GM21717 (cell line): ENCODE results near the gene LHFPL3.

ENCODE experiments used
- ATAC-seq: cut with Tn5 transposase; IDR thresholded peaks from one replicate; pipeline ENCODE4 v1.9.1; 2021; ENCODE audit warnings: mild to moderate bottlenecking, moderate library complexity; ENCODE audit not compliant: unreplicated experiment

LHFPL3 gene

DNA sequence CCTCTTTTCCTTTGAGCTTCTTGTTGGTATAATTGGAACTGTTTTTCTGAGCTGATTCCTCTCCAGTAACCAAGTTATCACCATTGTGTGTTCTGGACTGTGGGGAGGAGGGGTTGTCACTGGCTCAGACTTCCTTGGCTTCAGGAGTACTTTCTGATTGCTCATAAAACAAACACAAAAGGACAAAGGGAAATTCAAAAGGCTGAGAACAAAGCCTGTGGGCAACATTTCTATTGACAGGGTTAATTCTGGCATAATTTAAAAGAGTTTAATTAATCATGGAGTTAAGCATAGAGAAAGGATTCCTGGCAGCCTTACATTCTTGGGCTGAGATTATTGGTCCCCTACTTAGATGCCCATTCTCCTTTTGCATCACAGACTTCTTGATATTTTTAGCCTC is 462.7 kb downstream of the LHFPL3 start:
- ATAC-seq: no peak

DNA sequence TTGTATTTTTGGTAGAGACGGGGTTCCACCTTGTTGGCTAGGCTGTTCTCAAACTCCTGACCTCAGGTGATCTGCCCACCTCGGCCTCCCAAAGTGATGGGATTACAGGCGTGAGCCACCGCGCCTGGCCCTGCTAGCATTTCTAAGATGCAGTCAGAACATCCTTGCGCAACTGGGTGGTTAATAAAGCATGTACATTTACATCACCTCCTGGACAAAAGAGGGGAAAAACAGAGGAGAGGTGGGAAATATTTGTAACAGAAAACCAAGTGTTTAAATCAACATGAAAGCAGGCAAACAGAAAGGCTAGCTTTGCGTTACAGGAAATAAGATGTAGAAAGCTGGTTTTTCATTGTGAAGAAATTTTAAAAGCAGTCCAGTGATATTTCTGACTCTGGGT is 464.7 kb downstream of the LHFPL3 start:
- ATAC-seq: no peak

DNA sequence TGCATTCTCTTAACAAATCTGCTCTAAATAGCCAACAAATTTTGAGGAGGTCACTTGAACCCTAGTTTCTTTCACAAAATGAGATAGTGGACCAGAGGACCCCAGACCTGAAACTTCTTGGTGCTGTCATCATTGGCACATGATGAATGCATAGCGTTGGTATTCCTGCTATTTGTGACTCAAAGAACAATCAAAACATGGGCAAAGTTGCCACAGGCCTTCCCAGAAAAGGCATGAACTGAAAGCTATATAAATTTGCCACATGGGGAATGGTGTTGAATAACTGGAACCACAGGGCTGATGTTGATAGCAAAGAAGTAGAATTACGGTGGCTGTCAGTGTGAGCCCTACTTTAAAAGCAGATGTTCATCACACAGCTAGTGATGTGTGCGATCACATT is 465.8 kb downstream of the LHFPL3 start:
- ATAC-seq: no peak

DNA sequence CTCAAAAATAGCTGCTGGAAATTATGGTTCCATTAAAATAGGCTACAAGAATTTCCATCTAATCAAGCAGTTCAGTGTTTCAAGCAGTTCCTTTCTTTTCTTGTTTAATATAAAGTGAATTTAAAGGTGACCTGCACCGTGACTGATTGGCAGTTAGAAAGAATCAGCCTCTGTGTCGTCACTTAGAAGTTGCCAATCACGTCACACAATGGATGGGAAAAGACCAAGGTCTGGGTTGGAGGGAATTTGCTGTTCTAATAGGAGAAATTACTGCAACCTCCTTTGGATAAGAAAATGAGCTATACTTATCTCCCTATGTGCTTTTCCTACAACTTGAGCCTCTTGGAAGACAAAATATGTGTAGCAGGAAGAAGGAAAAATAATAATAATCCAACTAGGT is 466.2 kb downstream of the LHFPL3 start:
- no peak for ATAC-seq

DNA sequence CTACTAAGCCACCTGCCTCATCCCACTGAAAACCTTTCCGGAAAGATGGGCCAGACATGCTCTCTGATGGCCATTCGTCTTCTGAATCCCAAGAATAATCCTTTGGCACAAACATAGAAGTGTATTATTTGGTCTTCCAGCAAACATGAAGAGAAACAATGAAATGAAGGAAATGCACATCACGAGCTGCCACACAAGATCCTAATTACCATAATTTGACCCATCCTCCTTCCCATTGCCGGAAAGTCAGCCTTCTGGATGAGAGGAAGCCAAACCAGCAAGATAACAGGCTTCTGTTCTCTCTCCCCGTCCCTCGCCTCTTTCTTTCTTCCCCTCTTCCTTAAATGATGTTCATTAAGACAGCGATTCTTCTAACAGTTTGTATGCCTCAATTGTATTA is 466.7 kb downstream of the LHFPL3 start:
- ATAC-seq: no peak

DNA sequence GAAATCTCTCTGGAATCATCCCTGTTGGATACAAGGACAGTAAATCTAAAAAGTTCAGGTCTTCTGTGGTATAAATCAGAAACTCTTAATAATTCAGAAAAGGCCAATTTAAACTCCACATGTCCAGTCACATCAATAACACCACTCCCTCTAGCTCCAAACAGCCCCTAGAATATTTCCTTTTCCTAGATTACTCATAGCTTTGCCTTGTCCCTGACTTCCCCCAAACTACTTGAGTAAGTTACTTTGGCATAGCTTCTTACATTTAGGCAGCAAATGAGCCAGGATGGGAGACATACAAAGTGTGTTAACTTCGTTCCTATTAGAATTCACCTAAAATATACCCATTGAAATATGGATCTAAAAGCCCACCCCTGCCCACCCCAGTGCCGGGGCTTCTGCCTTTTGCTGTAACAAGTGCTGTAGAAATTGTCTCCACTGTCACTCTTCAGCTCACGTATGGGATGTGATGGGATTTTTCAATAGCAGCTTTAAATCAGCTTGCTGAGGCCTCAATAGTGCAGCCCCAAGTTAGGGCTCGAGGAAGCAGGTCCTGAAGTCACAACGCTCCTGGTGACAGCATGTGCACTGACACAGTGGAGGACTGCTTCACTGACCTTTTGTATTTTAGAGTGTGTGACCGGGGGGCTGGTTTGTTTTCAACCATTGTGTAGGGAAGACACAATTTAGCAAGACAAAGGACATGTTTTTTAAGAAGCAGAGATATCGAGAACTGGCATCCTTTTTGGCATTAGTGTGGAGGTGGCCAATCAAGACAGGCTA is 467.4 kb downstream of the LHFPL3 start:
- ATAC-seq: no peak

DNA sequence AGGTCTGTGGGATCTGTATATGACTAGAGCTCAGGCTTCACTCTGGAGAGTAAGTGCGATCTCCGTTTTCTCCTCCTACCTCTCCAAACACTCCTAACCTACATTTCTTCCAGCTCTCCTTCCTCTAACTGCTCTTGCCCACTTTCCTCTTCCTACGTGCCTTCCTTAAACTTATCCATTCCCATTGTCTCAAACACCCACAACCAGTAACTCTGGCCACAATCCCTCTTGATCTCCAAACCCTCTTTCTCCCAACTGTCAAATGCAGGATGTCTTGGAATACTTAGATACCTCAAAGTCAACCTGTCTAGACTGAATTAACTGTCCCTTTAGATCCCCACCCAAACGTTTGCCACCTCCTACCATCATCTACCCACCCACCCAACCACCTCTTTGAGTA is 471.9 kb downstream of the LHFPL3 start:
- ATAC-seq: no peak

DNA sequence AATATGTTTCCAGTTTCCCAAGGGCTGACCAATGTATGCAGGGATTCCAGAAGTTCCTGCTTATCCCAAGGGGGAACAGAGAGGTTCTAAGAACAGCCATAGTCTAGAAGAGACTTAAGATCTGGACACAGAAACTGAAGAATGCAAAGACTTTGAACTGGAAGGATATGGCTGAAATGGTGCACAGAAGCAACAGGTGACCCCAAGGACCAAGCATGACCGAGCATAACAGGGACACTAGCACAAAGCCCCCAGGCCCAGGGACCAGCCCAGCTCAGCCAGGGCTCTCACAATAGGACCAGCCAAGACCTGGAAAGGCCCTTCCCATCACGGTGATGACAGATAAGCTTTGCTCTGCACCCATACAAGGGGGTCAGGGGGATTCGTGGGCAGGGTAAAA is 472.6 kb downstream of the LHFPL3 start:
- no peak for ATAC-seq

DNA sequence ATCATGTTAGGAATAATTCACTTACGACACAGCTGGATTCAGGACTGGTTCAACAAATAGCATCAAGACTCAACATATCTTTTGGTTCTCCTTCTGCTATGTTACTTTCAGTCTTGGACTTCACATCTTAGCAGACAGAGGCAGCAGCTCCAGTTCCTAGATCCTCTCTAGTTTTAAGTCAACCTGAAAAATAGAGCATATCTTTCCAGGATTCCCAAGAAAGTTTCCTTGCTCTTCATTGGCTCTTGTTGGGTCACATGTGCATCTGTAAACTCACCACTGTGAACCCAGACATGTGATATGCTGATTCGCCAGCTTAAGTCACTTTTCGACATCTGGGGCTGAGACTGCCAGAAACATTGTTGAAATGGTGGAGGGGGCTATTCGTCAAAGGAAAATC is 475.5 kb downstream of the LHFPL3 start:
- no peak for ATAC-seq

DNA sequence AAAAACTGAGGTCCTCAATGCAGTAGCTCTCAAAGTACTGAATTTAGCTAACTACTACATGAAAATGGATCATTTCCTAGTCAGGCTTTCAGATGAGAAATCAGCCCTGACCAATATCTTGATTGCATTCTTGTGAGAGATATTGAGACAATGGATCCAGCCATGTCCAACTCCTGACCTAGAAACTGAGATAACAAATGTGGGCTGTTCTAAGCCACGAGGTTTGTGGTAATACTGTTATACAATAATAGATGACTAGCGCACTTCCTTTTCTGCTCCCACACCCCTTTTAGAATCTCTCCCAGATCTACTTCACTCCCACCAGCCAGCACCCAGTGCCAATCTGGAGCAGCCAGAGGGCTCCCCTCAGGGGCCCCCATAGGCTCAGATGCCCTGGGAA is 476.3 kb downstream of the LHFPL3 start:
- ATAC-seq: no peak

DNA sequence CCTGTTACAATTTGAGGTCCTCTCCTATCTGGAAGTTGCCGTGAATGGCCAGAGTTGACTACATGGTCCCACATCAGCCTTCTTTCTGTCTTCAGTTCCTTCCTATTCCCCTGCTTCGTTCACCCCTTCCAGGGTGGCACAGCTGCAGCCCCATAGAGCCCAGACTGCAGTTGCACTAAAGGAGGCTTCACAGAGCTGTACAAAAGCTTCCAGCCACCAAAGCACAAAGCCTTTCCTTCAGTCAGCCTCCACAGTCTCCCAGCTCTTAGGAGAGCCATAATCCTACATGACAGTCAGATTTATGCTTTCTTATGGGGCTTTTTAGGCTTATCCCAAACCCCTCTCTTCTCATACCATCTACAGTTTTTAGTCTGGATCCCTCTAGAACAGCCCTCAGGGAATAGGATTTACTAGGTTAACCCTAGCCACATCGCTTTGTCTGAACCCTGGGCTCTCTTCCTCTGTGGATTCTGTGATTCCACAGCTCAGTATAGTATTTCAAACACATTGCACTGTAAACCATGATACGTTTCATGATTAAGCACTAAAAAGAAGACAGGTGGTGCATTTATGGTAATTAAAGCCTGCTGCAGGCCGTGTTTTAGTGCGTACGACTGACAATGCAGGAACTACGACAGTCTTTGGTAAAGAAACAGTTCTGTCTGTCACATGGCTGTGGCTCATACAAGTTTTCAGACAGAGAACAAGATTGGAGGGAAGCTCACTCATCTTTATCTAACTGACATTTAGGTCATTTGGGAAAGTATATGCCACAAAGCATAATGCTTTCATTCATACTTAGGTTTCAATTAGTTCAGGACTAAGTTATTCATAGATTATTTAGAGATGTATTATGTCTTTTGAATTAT is 477.3 kb downstream of the LHFPL3 start:
- ATAC-seq: no peak

DNA sequence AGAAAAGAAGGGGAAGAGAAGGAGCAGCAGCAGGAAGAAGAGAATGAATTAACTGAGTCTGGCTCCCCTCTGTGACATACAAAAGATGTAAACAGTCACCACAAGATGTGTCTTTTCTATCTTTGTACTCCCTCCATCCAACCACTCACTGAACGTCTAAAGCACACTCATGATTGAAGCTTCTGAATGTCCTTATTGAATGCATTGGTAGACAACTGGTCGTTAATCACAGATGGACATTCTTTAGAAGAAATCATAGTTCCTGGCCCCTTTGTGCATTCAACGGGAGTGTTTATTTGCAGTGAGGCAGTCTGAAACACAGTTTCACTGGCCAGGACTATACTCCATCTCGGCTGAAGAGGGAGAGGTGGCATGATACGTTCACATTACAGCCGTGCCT is 479.3 kb downstream of the LHFPL3 start:
- no peak for ATAC-seq

DNA sequence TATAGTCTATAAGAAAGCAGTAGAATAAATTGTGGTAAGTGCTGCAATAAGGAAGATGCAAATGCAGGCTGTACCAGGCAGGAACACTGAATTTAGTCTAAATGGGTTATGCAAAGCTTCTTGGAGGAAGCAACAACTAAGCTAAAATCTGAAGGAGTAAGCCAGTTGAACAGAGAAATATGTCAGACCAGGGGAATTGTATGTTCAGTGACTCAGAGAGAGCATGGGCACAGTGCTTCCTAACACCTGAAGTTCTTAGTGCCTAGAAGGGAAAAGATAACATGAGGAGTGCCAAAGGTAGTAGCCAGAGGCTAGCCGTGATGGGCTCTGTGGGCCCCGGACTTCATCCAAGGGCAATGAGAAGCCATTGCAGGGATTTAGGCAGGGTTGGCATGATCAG is 481.5 kb downstream of the LHFPL3 start:
- no peak for ATAC-seq

DNA sequence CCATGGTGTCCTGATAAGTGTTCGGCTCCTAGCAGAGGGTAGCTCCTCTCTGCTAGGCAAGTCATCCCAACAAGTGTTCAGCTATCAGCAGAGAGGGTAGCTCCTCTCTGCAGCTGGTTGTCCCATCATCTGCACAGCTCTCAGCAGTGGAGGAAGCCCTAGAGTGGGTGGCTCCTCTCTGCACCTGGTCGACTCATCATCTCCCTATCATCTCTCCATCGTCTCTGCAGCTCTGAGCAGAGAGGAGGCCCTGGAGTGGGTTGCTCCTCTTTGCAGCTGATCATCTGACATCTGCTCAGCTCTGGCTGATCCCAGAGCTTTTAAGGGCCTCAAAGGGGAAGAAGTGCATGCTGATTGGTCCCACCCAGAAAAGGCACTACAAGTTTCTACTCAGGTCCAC is 485.7 kb downstream of the LHFPL3 start:
- ATAC-seq: no peak

DNA sequence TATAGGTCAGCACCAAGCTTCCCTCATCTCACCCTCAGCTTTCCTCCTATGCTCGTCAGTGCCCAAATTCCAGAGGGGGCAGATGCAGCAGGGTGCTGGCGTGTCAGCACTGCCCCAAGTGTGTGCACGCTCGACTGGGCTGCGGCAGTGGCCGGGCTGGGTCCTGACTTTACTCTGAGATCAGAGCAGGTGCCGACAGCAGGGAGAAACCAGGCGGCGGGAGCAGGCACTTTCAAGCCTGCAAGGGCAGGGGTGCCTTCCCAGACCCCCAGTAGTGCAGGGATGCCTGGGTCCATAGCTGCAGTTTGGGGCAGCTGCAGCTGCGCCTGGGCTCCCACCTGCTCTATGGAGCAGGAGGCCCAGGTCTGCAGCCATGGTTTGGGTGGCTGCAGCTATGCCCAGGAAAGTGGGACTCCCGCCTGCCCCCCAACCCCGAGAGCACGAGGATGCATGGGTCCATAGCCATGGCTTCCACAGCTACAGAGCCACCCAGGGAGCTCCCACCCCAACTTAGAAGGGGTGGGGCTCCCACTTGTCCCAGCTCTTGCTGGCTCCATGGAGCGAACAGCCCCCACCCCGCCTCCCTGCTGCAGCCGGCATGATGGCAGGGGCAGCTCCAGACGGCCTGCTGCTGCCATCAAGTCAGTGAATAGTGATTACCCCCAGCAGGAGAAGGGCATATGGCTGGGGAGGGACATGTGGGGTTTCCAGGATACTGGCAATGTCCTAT is 486.4 kb downstream of the LHFPL3 start:
- no peak for ATAC-seq

DNA sequence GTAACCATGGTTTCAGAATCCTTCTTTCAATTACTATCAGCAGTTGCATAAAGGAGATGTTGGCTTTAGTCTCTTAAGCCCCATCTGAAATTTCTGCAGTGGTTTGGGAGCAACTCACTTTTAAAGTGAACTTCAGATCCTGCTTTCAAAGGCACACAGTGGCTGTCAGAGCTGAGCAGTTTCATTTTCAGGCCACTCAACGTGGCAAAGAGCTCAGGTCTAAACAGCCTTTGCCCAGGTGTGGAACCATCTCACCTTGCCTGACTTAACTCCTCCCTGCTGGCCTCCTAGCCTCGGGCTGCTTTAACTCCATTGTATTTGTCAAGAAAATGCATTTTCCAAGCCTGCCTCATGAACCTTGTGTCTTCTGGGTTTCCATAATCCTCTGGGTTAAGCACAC is 488.1 kb downstream of the LHFPL3 start:
- ATAC-seq: no peak

DNA sequence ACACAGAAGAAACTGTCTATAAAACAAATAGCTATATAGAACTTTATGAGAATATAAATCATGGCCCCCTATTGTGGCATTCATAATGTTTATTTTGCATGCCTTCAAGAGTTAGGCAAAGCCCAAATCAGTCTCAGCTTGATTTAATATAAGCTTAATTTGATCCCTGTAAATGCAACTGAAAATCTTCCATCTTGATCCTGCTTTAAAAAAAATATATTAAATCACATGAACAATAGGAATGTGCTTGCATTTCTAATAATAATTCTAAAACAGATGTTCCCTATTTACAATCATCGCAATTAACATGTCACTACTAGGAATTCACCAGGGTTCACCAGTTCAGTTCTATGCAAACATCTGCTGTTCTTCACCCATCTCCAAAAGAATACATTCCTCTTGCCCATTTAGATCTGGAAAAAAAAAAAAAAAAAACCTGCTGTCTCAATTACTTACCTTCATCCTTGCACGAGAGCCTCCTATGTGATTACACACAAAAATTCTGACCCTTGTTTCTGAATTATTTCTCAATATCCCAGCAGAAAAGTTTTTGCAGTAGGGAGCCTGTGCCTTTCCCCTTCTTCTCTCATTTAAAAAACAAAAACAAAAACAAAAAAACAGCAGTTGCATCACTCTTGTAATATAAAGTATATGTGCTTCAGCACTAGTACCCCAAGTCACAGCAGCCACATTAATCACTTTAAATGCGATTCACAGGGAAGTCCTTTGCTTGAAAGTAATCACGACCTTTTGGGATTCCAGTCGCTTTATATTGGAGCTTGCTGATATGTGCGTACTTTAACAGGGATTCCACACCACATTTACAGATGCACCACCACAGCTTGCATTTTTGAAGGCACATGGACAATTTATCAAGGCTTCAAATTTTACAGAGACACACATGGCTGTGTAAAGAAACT is 490.8 kb downstream of the LHFPL3 start:
- no peak for ATAC-seq

DNA sequence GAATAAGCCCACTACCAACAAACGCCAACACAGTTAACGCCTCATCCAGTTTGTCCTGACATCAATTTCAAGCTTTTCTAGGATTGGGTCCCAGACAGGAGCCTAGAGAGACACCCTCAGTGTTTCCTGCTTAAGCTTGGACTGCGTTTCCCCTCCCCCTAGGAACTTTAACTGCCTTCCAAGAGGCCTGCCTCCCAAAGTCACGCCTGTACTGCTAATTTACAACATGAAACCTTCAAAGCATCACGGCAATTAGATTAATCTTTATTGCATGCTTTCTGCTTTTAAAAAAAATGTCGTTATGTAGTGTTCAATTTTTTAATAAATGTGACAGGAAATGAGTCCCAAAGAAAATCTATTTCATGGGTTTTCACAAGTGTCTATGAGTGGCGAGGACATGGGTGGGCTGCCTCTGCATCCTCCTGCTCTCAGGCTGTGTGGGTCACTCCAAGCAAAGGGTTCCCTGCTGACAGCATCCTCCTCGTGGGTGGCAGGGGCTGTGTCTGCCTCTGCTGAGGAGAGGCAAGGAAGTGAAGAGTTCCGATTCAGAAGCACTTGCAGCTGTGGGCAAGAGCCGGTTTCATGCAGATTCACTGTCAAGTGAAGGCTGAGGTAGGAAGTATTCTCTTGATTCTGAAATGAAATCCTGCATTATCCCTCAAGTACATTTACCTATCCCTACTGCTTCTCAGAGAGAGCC is 492.6 kb downstream of the LHFPL3 start:
- ATAC-seq: no peak

DNA sequence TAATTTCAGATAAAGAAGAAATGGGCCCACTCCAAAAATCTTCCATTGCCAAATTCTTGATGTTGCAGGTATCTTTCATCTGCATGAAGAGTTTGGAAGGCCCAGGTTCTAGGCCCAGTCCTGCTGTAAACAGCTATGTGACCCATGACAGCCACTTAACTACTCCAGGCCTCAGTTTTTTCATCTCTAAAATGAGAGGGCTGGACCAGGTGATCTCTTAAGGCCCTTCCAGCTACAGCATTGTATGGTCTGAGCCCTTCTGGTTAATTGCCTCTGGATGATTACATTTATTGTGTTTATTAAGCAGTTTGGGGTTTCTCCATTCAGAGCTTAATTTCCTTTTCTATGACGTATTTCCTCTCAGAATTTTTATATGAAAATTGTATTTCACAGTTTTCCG is 494.8 kb downstream of the LHFPL3 start:
- ATAC-seq: no peak

DNA sequence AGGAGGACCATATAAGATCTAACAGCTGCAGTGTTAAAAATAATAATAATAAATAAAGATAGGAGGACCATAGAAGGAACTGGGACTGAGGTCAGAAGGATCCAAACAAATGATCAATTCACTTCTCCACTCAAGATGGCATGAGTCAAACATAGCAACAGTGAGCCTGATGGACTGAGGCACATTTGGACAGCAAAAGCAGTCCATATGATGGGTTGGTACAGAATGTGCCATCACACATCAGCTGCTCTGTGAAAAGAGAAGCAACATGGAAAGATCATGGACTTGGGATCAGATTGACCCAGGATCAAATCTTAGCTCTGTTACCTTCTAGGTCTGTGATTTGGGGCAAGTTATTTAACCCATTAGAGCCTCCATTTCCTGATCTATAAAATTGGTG is 496.7 kb downstream of the LHFPL3 start:
- ATAC-seq: no peak
